Right lobe of liver (tissue), 6 donors: ENCODE measurements around the gene FMN2. TPM values are rescaled to one million over a fixed set of nuclear protein-coding genes. Genes with fewer than 3 reads are reported as not detected.
"Not testable (repeated sequence)": the region's sequence is repeated elsewhere in the genome, so short reads cannot be mapped to it uniquely, and the experiment has no call there.

ENCODE experiments used
- ATAC-seq, 4 donors: fragments of 200-7000 bp; cut with Tn5 transposase; one replicate each; pipeline ENCODE4 v1.9.1; 2020; ENCODE audit warnings: mild to moderate bottlenecking in 4 of 4, moderate library complexity in 4 of 4
- DNase-seq, 3 donors: peaks; one replicate each; pipeline ENCODE4 v3.0.0-alpha.2; 2020
- H3K27ac ChIP-seq, 3 donors: fragments of 200-600 bp; one replicate each; pipeline ENCODE4 v1.8.0; 2022
- H3K27me3 ChIP-seq, 2 donors: fragments of 200-600 bp; one replicate each; pipeline ENCODE4 v1.8.0; 2022
- H3K36me3 ChIP-seq, 4 donors: fragments of 200-600 bp; sonication (generic) in 1 of 4; one replicate each; pipeline versions ENCODE4 v1.5.1 to v1.8.0; 2017 to 2022; ENCODE audit warnings: control low read depth in 1 of 4
- H3K4me1 ChIP-seq, 4 donors: fragments of 200-600 bp; sonication (generic) in 1 of 4; one replicate each; pipeline versions ENCODE4 v1.5.1 to v1.8.0; 2017 to 2022; ENCODE audit warnings: control low read depth in 1 of 4
- H3K4me3 ChIP-seq, 3 donors: fragments of 200-600 bp; one replicate each; pipeline ENCODE4 v1.8.0; 2022
- H3K9me3 ChIP-seq, 4 donors: fragments of 200-600 bp; sonication (generic) in 1 of 4; one replicate each; pipeline versions ENCODE4 v1.5.1 to v1.8.0; 2017 to 2022; ENCODE audit warnings: control low read depth in 1 of 4
- POLR2A ChIP-seq: fragments of 450-650 bp; IDR thresholded peaks from one replicate; pipeline ENCODE4 v1.6.1; 2017; ENCODE audit warnings: antibody characterized with exemption, mild to moderate bottlenecking
- WGBS: methylation state at CpG from one replicate; pipeline ENCODE4 v1.1.6; 2018; ENCODE audit warnings: low coverage, low lambda C conversion rate; ENCODE audit not compliant: insufficient coverage; ENCODE audit errors: missing lambda C conversion rate; 5-methylcytosine and 5-hydroxymethylcytosine counted together
- intact Hi-C, 2 donors: fragments of 100-400 bp; cut with DNase I; formaldehyde crosslinking; loops; one replicate each; pipeline versions ENCODE4 v1.11.2 to v1.14.1; 2022
- total RNA-seq, 6 experiments: library from RNA; depleted of rRNA in 2 of 6; stranded (reverse); fragments of >200 nt in 2 of 6; fragmentation: NEBNext Ultra II Directional in 3 of 6; extraction: Animal tissue kit (Norgen Biotek cat#: 25700) in 3 of 6; gene quantifications; one replicate each; pipeline versions ENCODE4 v1.1.0 to v1.2.4, GENCODE V29; 2016 to 2023
- TF ChIP-seq, protein P1 (sequence below), 4 donors: fragments of 200-600 bp in 3 of 4; fragments of 450-650 bp in 1 of 4; IDR thresholded peaks; one replicate each; pipeline versions ENCODE4 v1.5.1 to v1.8.0; 2016 to 2022; ENCODE audit warnings: antibody characterized with exemption in 4 of 4, mild to moderate bottlenecking in 2 of 4
- donor health status: DM: no; HTN: yes; CAD: no.
- donor health status: DM: no; HTN: no; CAD: no.
- donor health status: DM: no; HTN: no; CAD: no.
- donor health status: DM: no; HTN: yes; CAD: no.
- donor health status: DM: no; HTN: yes; CAD: no.

The FMN2 gene
- total RNA-seq, 6 experiments from 2014 or later = 0.12 TPM; not detected in 5

DNA sequence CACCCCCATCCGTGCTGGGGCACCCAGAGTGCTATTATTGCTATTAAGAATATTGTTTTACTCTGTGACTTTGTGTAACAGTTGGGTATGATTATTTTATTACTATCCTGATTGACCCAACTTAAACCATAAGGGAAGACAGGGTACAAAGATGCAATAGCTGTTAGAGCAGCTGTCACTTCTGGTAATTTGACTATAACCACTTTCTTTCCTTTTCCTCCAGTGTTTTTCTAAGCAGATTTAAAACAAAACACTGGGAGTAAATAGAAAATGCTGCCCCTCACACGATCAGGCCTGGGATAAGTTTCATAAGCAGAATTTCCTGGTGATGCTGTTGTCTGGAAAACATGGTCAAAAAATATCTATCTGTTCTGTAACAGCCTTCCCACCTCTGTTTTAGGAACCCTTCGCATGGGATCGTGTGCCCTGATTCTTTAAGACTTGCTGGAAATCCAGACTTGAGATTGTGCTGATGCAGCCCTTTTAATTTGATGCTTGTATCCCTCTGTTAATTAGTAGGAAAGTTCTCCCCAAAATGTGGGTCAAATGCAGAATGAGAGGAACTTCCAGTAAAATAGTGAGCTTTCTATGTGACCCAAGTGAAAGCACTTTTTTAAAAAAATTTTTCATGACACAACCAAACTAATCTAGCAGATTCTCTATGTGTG is 165.3 kb downstream of the FMN2 start:
- H3K4me3 ChIP-seq = no peak overlapping the region
- H3K9me3 ChIP-seq = no peaks in the 10 kb centered on the region
- intact Hi-C loops = no loop called here
- no peaks in the 10 kb centered on the region for H3K36me3 ChIP-seq
- TF ChIP-seq, protein P1, sequence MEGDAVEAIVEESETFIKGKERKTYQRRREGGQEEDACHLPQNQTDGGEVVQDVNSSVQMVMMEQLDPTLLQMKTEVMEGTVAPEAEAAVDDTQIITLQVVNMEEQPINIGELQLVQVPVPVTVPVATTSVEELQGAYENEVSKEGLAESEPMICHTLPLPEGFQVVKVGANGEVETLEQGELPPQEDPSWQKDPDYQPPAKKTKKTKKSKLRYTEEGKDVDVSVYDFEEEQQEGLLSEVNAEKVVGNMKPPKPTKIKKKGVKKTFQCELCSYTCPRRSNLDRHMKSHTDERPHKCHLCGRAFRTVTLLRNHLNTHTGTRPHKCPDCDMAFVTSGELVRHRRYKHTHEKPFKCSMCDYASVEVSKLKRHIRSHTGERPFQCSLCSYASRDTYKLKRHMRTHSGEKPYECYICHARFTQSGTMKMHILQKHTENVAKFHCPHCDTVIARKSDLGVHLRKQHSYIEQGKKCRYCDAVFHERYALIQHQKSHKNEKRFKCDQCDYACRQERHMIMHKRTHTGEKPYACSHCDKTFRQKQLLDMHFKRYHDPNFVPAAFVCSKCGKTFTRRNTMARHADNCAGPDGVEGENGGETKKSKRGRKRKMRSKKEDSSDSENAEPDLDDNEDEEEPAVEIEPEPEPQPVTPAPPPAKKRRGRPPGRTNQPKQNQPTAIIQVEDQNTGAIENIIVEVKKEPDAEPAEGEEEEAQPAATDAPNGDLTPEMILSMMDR (IDR thresholded peaks at IDR 0.05) = no peak
- no peak for TF ChIP-seq POLR2A
- H3K27me3 ChIP-seq = no peaks in the 10 kb centered on the region
- no peak overlapping the region for H3K27ac ChIP-seq
- 50% methylated on average over 4 of the region's 4 CpGs for WGBS
- no peaks in the 10 kb centered on the region for H3K4me1 ChIP-seq
- DNase-seq (no peak), ATAC-seq (no peak)

DNA sequence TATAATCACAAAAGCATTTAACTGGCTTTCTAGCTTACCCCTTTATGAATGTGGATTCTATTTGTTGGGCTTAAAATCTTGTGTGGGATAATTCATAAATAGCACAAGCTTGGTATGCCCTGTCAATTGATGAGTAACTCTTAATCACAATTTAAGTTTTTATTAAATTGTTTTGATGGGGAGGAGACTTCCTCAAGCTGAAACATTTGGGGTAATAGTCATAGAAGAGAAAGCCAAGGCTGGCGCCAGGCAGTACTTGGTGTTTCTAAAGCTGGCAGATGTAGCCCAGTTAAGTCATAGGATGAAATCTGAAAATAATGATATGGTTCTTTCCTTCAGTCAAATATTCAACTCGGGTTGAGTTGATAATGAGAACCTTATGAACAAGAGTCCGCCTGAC is 167.2 kb downstream of the FMN2 start:
- TF ChIP-seq POLR2A = no peak
- TF ChIP-seq, protein P1 (IDR thresholded peaks at IDR 0.05) = no peak
- Histone ChIP-seq H3K27me3 (no peaks in the 10 kb centered on the region), H3K4me1 (no peaks in the 10 kb centered on the region), H3K9me3 (no peaks in the 10 kb centered on the region), H3K36me3 (no peaks in the 10 kb centered on the region), H3K27ac (no peak overlapping the region), H3K4me3 (no peak overlapping the region)
- intact Hi-C loops = no loop called here
- DNase-seq = no peak
- no peak for ATAC-seq
- 62% methylated on average over 3 of the region's 3 CpGs for WGBS

DNA sequence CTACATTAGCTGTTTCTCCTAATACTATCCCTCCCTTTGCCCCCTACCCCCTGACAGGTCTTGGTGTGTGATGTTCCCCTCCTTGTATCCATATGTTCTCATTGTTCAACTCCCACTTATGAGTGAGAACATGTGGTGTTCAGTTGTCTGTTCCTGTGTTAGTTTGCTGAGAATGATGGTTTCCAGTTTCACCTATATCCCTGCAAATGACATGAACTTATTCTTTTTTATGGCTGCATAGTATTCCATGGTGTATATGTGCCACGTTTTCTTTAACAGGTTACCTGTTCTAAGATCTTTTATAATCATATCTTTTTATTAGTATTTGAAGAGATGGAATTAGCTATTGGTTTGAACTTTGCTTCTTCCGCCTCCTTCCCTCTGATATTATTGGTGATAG is 172.8 kb downstream of the FMN2 start:
- DNase-seq, H3K27ac ChIP-seq, H3K27me3 ChIP-seq, H3K36me3 ChIP-seq, H3K4me1 ChIP-seq, H3K9me3 ChIP-seq, H3K4me3 ChIP-seq, ATAC-seq, intact Hi-C loops: not testable (repeated sequence)
- WGBS = 47% methylated on average over 2 of the region's 2 CpGs

DNA sequence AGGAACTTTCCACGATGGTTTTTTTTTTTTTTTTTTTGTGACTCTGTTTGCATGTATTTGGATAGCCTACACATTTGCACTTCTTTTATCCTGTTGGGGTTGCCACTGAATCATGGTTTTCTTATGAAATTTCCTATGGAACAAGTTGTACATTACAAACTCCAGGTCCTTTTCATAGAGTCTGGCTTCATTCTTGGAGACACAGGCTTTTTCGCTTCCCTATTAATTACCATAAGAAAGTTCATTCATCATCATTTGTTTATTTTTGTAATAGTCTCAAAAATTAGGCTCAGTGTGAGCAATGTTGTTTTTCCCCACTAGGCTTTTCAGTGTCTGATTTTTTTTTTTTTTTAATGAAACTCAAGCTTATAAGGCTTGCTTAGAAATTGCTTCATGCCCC is 179.4 kb downstream of the FMN2 start:
- ATAC-seq = no peak
- H3K4me3 ChIP-seq = no peak overlapping the region
- H3K36me3 ChIP-seq = no peaks in the 10 kb centered on the region
- no peaks in the 10 kb centered on the region for H3K9me3 ChIP-seq
- H3K27ac ChIP-seq = no peak overlapping the region
- H3K4me1 ChIP-seq = no peaks in the 10 kb centered on the region
- WGBS = 45% methylated on average over 2 of the region's 2 CpGs
- H3K27me3 ChIP-seq = no peaks in the 10 kb centered on the region
- intact Hi-C loops = no loop called here
- DNase-seq = no peak
- TF ChIP-seq POLR2A = no peak
- TF ChIP-seq, protein P1 (IDR thresholded peaks at IDR 0.05) = no peak

DNA sequence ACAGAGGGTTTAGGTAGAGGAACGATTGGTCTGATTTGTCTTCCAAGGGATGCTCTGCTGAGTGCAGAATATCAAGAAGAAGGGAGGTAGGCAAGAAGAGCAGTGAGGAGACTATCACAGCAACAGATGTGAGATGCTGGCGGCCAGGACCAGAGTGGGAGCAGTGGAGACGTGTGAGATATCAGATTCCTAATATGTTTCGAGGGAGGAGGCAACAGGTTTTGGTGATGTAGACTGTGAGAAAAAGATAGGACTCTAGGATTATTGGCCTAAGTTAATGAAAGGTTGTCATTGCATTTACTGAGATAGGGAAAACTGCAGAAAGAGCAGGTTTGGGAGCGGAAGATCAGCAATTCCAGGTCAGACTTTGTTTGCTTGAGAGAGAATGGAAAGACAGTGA is 182.9 kb downstream of the FMN2 start:
- H3K36me3 ChIP-seq = no peaks in the 10 kb centered on the region
- no peak overlapping the region for H3K4me3 ChIP-seq
- H3K27me3 ChIP-seq = no peaks in the 10 kb centered on the region
- 46% methylated on average over 5 of the region's 5 CpGs for WGBS
- DNase-seq = no peak
- ATAC-seq = no peak
- TF ChIP-seq, protein P1 (IDR thresholded peaks at IDR 0.05) = no peak
- no peak for TF ChIP-seq POLR2A
- H3K4me1 ChIP-seq = no peaks in the 10 kb centered on the region
- H3K27ac ChIP-seq = no peak overlapping the region
- intact Hi-C loops = no loop called here
- H3K9me3 ChIP-seq = no peaks in the 10 kb centered on the region

DNA sequence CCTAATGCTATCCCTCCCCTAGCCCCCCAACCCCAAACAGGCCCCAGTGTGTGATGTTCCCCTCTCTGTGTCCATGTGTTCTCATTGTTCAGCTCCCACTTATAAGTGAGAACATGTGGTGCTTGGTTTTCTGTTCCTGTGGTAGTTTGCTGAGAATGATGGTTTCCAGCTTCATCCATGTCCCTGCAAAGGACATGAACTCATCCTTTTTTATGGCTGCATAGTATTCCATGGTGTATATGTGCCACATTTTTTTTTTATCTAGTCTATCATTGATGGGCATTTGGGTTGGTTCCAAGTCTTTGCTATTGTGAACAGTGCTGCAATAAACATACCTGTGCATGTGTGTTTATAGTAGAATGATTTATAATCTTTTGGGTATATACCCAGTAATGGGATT is 183.5 kb downstream of the FMN2 start:
- H3K9me3 ChIP-seq, ATAC-seq, H3K4me3 ChIP-seq, DNase-seq, H3K4me1 ChIP-seq, H3K27ac ChIP-seq, intact Hi-C loops, H3K36me3 ChIP-seq, H3K27me3 ChIP-seq: not testable (repeated sequence)
